ENCODE results near the gene OIP5. TPM values are rescaled to one million over a fixed set of nuclear protein-coding genes. Genes with fewer than 3 reads are reported as not detected.

OIP5 gene
- total RNA-seq (2014; rRNA removed; shearing (Covaris generic)): 33.7 and 37.8 TPM in 2 replicates

- peak; percentile 99 to 100 for DNase-seq
- H3K27ac ChIP-seq: peak within 1 kb of the TSS; percentile 89
- H3K4me1 ChIP-seq: peaks cover 4% of the 10 kb centered on the region; the same call in 1 of the 2 replicates
- H3K27me3 ChIP-seq: no peaks in the 10 kb centered on the region
- H3K9me3 ChIP-seq (replicated peaks): no peaks in the 10 kb centered on the region
- peaks cover 14% of the 10 kb centered on the region; the same call in 1 of the 2 replicates for H3K36me3 ChIP-seq
- peak within 1 kb of the TSS; percentile 94 for H3K4me3 ChIP-seq
Observed at GRCh38 chr15:41332194-41333025, at the start of gene OIP5, which contains the start of gene NUSAP1. Gene OIP5 (minus strand): TSS chr15:41332591. CDS start chr15:41332561, 30 bp downstream. Gene NUSAP1 (plus strand): TSS chr15:41332881. CDS start chr15:41332958, 77 bp downstream.

GRCh38 chr15:41377978-41378377 lies 45.6 kb upstream of the OIP5 start:
- H3K4me3 ChIP-seq: no peak overlapping the region
- peaks cover 82% of the 10 kb centered on the region for H3K36me3 ChIP-seq
- H3K27me3 ChIP-seq: no peaks in the 10 kb centered on the region
- H3K9me3 ChIP-seq (replicated peaks): peaks cover 3% of the 10 kb centered on the region; the same call in 1 of the 2 replicates
- H3K27ac ChIP-seq: no peak overlapping the region
- H3K4me1 ChIP-seq: no peaks in the 10 kb centered on the region
- no peak for DNase-seq

GRCh38 chr15:41367418-41367817 lies 35.0 kb upstream of the OIP5 start:
- Histone ChIP-seq H3K36me3 (peaks cover 96% of the 10 kb centered on the region), H3K4me1 (no peaks in the 10 kb centered on the region), H3K27ac (no peak overlapping the region)

GRCh38 chr15:41354371-41354770 lies 22.0 kb upstream of the OIP5 start:
- no peaks in the 10 kb centered on the region for H3K4me1 ChIP-seq
- H3K9me3 ChIP-seq (replicated peaks): no peaks in the 10 kb centered on the region
- H3K27ac ChIP-seq: no peak overlapping the region
- DNase-seq: no peak
- peaks cover 98% of the 10 kb centered on the region for H3K36me3 ChIP-seq
- no peaks in the 10 kb centered on the region for H3K27me3 ChIP-seq
- H3K4me3 ChIP-seq: no peak overlapping the region

More at GRCh38 chr15:41367418-41367817, 35.0 kb upstream of the OIP5 start:
- H3K27me3 ChIP-seq: no peaks in the 10 kb centered on the region
- no peak overlapping the region for H3K4me3 ChIP-seq
- peak in 1 of 2 experiments; percentile 16 for DNase-seq
- H3K9me3 ChIP-seq (replicated peaks): no peaks in the 10 kb centered on the region

- no peaks in the 10 kb centered on the region for H3K4me1 ChIP-seq
- no peak overlapping the region for H3K27ac ChIP-seq
- DNase-seq: no peak
- no peaks in the 10 kb centered on the region for H3K27me3 ChIP-seq
- peaks cover 99% of the 10 kb centered on the region for H3K36me3 ChIP-seq
- H3K4me3 ChIP-seq: no peak overlapping the region
- H3K9me3 ChIP-seq (replicated peaks): no peaks in the 10 kb centered on the region
Observed at GRCh38 chr15:41350057-41350717, 17.8 kb upstream of the OIP5 start.

- peaks cover 99% of the 10 kb centered on the region for H3K36me3 ChIP-seq
- no peaks in the 10 kb centered on the region for H3K4me1 ChIP-seq
- no peak overlapping the region for H3K27ac ChIP-seq
- DNase-seq: no peak
- no peaks in the 10 kb centered on the region for H3K27me3 ChIP-seq
- H3K4me3 ChIP-seq: no peak overlapping the region
- H3K9me3 ChIP-seq (replicated peaks): no peaks in the 10 kb centered on the region
Observed at GRCh38 chr15:41347236-41347635, 14.8 kb upstream of the OIP5 start.

- no peaks in the 10 kb centered on the region for H3K9me3 ChIP-seq (replicated peaks)
- no peak overlapping the region for H3K27ac ChIP-seq
- H3K36me3 ChIP-seq: peaks cover 92% of the 10 kb centered on the region
- H3K4me3 ChIP-seq: no peak overlapping the region
- DNase-seq: no peak
- no peaks in the 10 kb centered on the region for H3K4me1 ChIP-seq
- H3K27me3 ChIP-seq: no peaks in the 10 kb centered on the region
Observed at GRCh38 chr15:41341519-41341918, 9.1 kb upstream of the OIP5 start.

GRCh38 chr15:41340189-41340695 lies 7.9 kb upstream of the OIP5 start:
- Histone ChIP-seq H3K27ac (no peak overlapping the region), H3K4me3 (no peak overlapping the region), H3K9me3 (replicated peaks) (no peaks in the 10 kb centered on the region), H3K36me3 (peaks cover 82% of the 10 kb centered on the region), H3K27me3 (no peaks in the 10 kb centered on the region), H3K4me1 (no peaks in the 10 kb centered on the region)
- DNase-seq: no peak

- no peak overlapping the region for H3K27ac ChIP-seq
- H3K27me3 ChIP-seq: no peaks in the 10 kb centered on the region
- peak in 1 of 2 experiments; percentile 29 for DNase-seq
- no peaks in the 10 kb centered on the region for H3K9me3 ChIP-seq (replicated peaks)
- peaks cover 4% of the 10 kb centered on the region; the same call in 1 of the 2 replicates for H3K4me1 ChIP-seq
- no peak overlapping the region for H3K4me3 ChIP-seq
- peaks cover 63% of the 10 kb centered on the region for H3K36me3 ChIP-seq
Observed at GRCh38 chr15:41337631-41338522, 5.5 kb upstream of the OIP5 start.

- Histone ChIP-seq H3K36me3 (peaks cover 55% of the 10 kb centered on the region), H3K27ac (no peak overlapping the region)
- no peak for DNase-seq
Observed at GRCh38 chr15:41337047-41337446, 4.7 kb upstream of the OIP5 start.

GRCh38 chr15:41336549-41336948 lies 4.2 kb upstream of the OIP5 start:
- no peak for DNase-seq
- Histone ChIP-seq H3K4me3 (no peak overlapping the region), H3K9me3 (replicated peaks) (no peaks in the 10 kb centered on the region), H3K27me3 (no peaks in the 10 kb centered on the region), H3K4me1 (peaks cover 4% of the 10 kb centered on the region; the same call in 1 of the 2 replicates), H3K27ac (no peak overlapping the region), H3K36me3 (peaks cover 50% of the 10 kb centered on the region)

More at GRCh38 chr15:41337047-41337446, 4.7 kb upstream of the OIP5 start:
- H3K9me3 ChIP-seq (replicated peaks): no peaks in the 10 kb centered on the region
- no peak overlapping the region for H3K4me3 ChIP-seq
- peaks cover 4% of the 10 kb centered on the region; the same call in 1 of the 2 replicates for H3K4me1 ChIP-seq
- H3K27me3 ChIP-seq: no peaks in the 10 kb centered on the region

GRCh38 chr15:41334293-41335120 lies 2.1 kb upstream of the OIP5 start:
- Histone ChIP-seq H3K4me3 (peak overlapping the region; percentile 94), H3K9me3 (replicated peaks) (no peaks in the 10 kb centered on the region), H3K27ac (no peak overlapping the region), H3K36me3 (peaks cover 29% of the 10 kb centered on the region), H3K4me1 (peaks cover 4% of the 10 kb centered on the region; the same call in 1 of the 2 replicates), H3K27me3 (no peaks in the 10 kb centered on the region)
- DNase-seq: peak; percentile 19 to 20

- Histone ChIP-seq H3K27ac (peak overlapping the region; percentile 89), H3K27me3 (no peaks in the 10 kb centered on the region), H3K36me3 (peaks cover 19% of the 10 kb centered on the region), H3K4me3 (peak overlapping the region; percentile 94), H3K9me3 (replicated peaks) (no peaks in the 10 kb centered on the region), H3K4me1 (peaks cover 4% of the 10 kb centered on the region; the same call in 1 of the 2 replicates)
- DNase-seq: no peak
Observed at GRCh38 chr15:41333026-41333562, 703 bp upstream of the OIP5 start.

Measured in SJCRH30 (cell line).